HepG2 (cell line): ENCODE measurements around the gene VPS18. TPM values are rescaled to one million over a fixed set of nuclear protein-coding genes. Genes with fewer than 3 reads are reported as not detected.

Experiments
- BRD4 ChIP-seq: sonication (generic); formaldehyde crosslinking; IDR thresholded peaks from 2 replicates; pipeline ENCODE4 v1.4.0; 2020; ENCODE audit warnings: missing genetic modification reagents
- BRF2 ChIP-seq: sonication (generic); formaldehyde crosslinking; IDR thresholded peaks from 2 replicates; pipeline ENCODE4 v1.8.1; 2022; ENCODE audit warnings: mild to moderate bottlenecking, missing genetic modification reagents
- FOXO1 ChIP-seq: sonication (generic); formaldehyde crosslinking; IDR thresholded peaks from 2 replicates; pipeline ENCODE4 v1.4.0; 2020; ENCODE audit warnings: missing genetic modification reagents
- GATA4 ChIP-seq: sonication (generic); IDR thresholded peaks from 2 replicates; pipeline ENCODE4 v1.6.1; 2016; ENCODE audit warnings: antibody characterized with exemption, low read depth, borderline replicate concordance
- HDAC2 ChIP-seq: sonication (generic); formaldehyde crosslinking; IDR thresholded peaks from 2 replicates; pipeline ENCODE4 v1.4.0; 2020; ENCODE audit warnings: missing genetic modification reagents
- HNF4A ChIP-seq: sonication (generic); formaldehyde crosslinking; IDR thresholded peaks from 2 replicates; pipeline ENCODE4 v1.4.0; 2020; ENCODE audit warnings: missing genetic modification reagents
- HOXA7 ChIP-seq: sonication (generic); formaldehyde crosslinking; IDR thresholded peaks from 2 replicates; pipeline ENCODE4 v1.8.1; 2022; ENCODE audit warnings: mild to moderate bottlenecking, missing genetic modification reagents, moderate library complexity
- TEAD3 ChIP-seq: optimal IDR thresholded peaks from 2 replicates; pipeline ENCODE3; 2016; ENCODE audit warnings: borderline replicate concordance
- TFAP4 ChIP-seq: sonication (generic); IDR thresholded peaks from 2 replicates; pipeline ENCODE4 v1.6.1; 2016; ENCODE audit warnings: low read depth, borderline replicate concordance
- ZBTB42 ChIP-seq: sonication (generic); formaldehyde crosslinking; IDR thresholded peaks from 2 replicates; pipeline ENCODE4 v1.5.0; 2020; ENCODE audit warnings: mild to moderate bottlenecking, missing genetic modification reagents
- ZNF138 ChIP-seq: sonication (generic); formaldehyde crosslinking; IDR thresholded peaks from 2 replicates; pipeline ENCODE4 v1.5.0; 2020; ENCODE audit warnings: mild to moderate bottlenecking, low read depth, missing genetic modification reagents
- ZNF160 ChIP-seq: sonication (generic); formaldehyde crosslinking; IDR thresholded peaks from 2 replicates; pipeline ENCODE4 v1.8.0; 2022; ENCODE audit warnings: mild to moderate bottlenecking, inconsistent platforms, missing genetic modification reagents
- ZNF235 ChIP-seq: sonication (generic); formaldehyde crosslinking; IDR thresholded peaks from 2 replicates; pipeline ENCODE4 v1.8.1; 2023; ENCODE audit warnings: mild to moderate bottlenecking, missing genetic modification reagents, borderline replicate concordance
- ZNF589 ChIP-seq: sonication (generic); formaldehyde crosslinking; conservative IDR thresholded peaks from 2 replicates; pipeline ENCODE4 v1.8.0; 2022; ENCODE audit warnings: mild to moderate bottlenecking, moderate library complexity, missing genetic modification reagents
- polyA plus RNA-seq, 8 experiments: library from polyadenylated mRNA; depleted of rRNA in 3 of 8; stranded (reverse) in 7 of 8; unstranded in 1 of 8; fragments of >200 nt; fragmentation: Illumina TruSeq in 4 of 8; extraction: Trizol in 4 of 8; gene quantifications; 2 replicates each; pipeline versions ENCODE4 v1.2.1 to v1.2.3, GENCODE V29; 2011 to 2016; ENCODE audit warnings: low read depth in 4 of 8, missing spikeins in 1 of 8, mixed read lengths in 1 of 8; ENCODE audit not compliant: insufficient read depth in 1 of 8
- total RNA-seq, 5 experiments: library from RNA; depleted of rRNA; stranded (reverse); fragments of >200 nt; fragmentation: Illumina TruSeq; extraction: Trizol; gene quantifications; 2 replicates each; pipeline ENCODE4 v1.2.3, GENCODE V29; 2016; ENCODE audit warnings: low read depth in 1 of 5
- TF ChIP-seq, protein P1 (sequence below): sonication (generic); formaldehyde crosslinking; IDR thresholded peaks from 2 replicates; pipeline ENCODE4 v1.4.0; 2020; ENCODE audit warnings: missing genetic modification reagents
- TF ChIP-seq, protein P2 (sequence below): sonication (generic); formaldehyde crosslinking; IDR thresholded peaks from 2 replicates; pipeline ENCODE4 v1.5.1; 2020; ENCODE audit warnings: mild to moderate bottlenecking, missing genetic modification reagents, borderline replicate concordance
- TF ChIP-seq, protein P3 (sequence below): sonication (generic); formaldehyde crosslinking; IDR thresholded peaks from 2 replicates; pipeline ENCODE4 v1.4.0; 2020; ENCODE audit warnings: missing genetic modification reagents
- TF ChIP-seq, protein P4 (sequence below): IDR thresholded peaks from 2 replicates; pipeline ENCODE4 v1.6.1; 2012; ENCODE audit warnings: low read depth, low read length, improper control_type of control experiment
- TF ChIP-seq, protein P5 (sequence below): sonication (generic); formaldehyde crosslinking; IDR thresholded peaks from 2 replicates; pipeline ENCODE4 v1.8.0; 2022; ENCODE audit warnings: mild to moderate bottlenecking, missing genetic modification reagents; ENCODE audit not compliant: insufficient replicate concordance

Gene VPS18
- total and polyA plus RNA-seq, 2 of the 13 experiments (the other 11 are each of a cell fraction or from before 2014, with no cell fraction given), result 5.8 to 17.0 TPM

DNA sequence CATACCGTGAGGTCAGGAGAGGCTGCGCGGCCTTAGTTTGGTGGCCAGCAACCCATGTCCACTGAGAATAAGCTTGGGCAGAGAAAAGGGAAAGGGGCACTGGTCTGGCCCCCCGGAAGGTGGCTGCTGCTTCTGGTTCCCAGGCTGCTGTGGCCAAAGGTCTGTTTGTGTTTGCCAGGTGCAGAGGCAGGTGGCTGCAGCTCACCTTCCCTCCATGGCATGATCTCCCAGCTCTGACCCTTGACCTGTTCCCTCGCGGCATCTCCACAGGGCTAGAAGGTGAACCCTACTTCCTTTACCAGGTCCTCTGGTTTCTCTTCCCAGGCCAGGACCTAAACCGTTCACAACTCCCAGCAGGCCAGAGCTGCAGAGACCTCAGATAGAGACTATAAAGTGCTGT lies 13.8 kb downstream of the VPS18 start (continued):
- TF ChIP-seq, protein P1, sequence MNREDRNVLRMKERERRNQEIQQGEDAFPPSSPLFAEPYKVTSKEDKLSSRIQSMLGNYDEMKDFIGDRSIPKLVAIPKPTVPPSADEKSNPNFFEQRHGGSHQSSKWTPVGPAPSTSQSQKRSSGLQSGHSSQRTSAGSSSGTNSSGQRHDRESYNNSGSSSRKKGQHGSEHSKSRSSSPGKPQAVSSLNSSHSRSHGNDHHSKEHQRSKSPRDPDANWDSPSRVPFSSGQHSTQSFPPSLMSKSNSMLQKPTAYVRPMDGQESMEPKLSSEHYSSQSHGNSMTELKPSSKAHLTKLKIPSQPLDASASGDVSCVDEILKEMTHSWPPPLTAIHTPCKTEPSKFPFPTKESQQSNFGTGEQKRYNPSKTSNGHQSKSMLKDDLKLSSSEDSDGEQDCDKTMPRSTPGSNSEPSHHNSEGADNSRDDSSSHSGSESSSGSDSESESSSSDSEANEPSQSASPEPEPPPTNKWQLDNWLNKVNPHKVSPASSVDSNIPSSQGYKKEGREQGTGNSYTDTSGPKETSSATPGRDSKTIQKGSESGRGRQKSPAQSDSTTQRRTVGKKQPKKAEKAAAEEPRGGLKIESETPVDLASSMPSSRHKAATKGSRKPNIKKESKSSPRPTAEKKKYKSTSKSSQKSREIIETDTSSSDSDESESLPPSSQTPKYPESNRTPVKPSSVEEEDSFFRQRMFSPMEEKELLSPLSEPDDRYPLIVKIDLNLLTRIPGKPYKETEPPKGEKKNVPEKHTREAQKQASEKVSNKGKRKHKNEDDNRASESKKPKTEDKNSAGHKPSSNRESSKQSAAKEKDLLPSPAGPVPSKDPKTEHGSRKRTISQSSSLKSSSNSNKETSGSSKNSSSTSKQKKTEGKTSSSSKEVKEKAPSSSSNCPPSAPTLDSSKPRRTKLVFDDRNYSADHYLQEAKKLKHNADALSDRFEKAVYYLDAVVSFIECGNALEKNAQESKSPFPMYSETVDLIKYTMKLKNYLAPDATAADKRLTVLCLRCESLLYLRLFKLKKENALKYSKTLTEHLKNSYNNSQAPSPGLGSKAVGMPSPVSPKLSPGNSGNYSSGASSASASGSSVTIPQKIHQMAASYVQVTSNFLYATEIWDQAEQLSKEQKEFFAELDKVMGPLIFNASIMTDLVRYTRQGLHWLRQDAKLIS (CRISPR knock-in tag), result no peak
- TF ChIP-seq HOXA7 (CRISPR knock-in tag) (no peak), ZNF235 (no peak), HDAC2 (CRISPR knock-in tag) (0 out of 2 replicates have a peak, but pooled peaks have one; percentile 7), HNF4A (peak; percentile 13; the same call in 1 of the 2 replicates), GATA4 (no peak), ZNF160 (CRISPR knock-in tag) (no peak), BRD4 (CRISPR knock-in tag) (0 out of 2 replicates have a peak, but pooled peaks have one; percentile 27), ZNF138 (CRISPR knock-in tag) (no peak), FOXO1 (CRISPR knock-in tag) (no peak), ZBTB42 (CRISPR knock-in tag) (no peak), TFAP4 (no peak), BRF2 (CRISPR knock-in tag) (no peak), ZNF589 (CRISPR knock-in tag) (no peak), TEAD3 (CRISPR knock-in tag) (no peak)
- TF ChIP-seq, protein P2, sequence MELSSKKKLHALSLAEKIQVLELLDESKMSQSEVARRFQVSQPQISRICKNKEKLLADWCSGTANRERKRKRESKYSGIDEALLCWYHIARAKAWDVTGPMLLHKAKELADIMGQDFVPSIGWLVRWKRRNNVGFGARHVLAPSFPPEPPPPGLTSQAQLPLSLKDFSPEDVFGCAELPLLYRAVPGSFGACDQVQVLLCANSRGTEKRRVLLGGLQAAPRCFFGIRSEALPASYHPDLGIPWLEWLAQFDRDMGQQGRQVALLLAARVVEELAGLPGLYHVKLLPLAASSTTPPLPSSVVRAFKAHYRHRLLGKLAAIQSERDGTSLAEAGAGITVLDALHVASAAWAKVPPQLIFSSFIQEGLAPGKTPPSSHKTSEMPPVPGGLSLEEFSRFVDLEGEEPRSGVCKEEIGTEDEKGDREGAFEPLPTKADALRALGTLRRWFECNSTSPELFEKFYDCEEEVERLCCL (CRISPR knock-in tag), result no peak
- TF ChIP-seq, protein P3, sequence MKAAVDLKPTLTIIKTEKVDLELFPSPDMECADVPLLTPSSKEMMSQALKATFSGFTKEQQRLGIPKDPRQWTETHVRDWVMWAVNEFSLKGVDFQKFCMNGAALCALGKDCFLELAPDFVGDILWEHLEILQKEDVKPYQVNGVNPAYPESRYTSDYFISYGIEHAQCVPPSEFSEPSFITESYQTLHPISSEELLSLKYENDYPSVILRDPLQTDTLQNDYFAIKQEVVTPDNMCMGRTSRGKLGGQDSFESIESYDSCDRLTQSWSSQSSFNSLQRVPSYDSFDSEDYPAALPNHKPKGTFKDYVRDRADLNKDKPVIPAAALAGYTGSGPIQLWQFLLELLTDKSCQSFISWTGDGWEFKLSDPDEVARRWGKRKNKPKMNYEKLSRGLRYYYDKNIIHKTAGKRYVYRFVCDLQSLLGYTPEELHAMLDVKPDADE (CRISPR knock-in tag), result no peak
- TF ChIP-seq, protein P4, sequence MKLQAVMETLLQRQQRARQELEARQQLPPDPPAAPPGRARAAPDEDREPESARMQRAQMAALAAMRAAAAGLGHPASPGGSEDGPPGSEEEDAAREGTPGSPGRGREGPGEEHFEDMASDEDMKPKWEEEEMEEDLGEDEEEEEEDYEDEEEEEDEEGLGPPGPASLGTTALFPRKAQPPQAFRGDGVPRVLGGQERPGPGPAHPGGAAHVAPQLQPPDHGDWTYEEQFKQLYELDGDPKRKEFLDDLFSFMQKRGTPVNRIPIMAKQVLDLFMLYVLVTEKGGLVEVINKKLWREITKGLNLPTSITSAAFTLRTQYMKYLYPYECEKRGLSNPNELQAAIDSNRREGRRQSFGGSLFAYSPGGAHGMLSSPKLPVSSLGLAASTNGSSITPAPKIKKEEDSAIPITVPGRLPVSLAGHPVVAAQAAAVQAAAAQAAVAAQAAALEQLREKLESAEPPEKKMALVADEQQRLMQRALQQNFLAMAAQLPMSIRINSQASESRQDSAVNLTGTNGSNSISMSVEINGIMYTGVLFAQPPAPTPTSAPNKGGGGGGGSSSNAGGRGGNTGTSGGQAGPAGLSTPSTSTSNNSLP, result no peak
- TF ChIP-seq, protein P5, sequence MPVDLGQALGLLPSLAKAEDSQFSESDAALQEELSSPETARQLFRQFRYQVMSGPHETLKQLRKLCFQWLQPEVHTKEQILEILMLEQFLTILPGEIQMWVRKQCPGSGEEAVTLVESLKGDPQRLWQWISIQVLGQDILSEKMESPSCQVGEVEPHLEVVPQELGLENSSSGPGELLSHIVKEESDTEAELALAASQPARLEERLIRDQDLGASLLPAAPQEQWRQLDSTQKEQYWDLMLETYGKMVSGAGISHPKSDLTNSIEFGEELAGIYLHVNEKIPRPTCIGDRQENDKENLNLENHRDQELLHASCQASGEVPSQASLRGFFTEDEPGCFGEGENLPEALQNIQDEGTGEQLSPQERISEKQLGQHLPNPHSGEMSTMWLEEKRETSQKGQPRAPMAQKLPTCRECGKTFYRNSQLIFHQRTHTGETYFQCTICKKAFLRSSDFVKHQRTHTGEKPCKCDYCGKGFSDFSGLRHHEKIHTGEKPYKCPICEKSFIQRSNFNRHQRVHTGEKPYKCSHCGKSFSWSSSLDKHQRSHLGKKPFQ (CRISPR knock-in tag), result no peak
